HG03135 (cell line): ENCODE results near the gene UROC1.

ENCODE experiments used
- ATAC-seq: cut with Tn5 transposase; IDR thresholded peaks from one replicate; pipeline ENCODE4 v1.9.1; 2021; ENCODE audit warnings: mild to moderate bottlenecking, moderate library complexity; ENCODE audit not compliant: unreplicated experiment

UROC1 gene

DNA sequence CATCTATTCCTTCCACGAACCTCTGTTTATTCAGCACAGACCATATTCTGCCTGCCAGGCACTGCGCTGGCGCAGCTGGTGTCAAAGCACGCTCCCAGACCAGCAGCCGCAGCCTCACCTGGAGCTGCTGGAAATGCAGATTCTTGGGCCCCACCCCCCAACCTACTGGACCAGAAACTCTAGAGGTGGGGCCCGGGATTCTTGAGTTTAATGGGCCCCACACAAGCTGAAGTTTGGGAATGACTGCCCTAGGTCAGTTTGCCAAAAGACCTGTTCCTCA is 13.4 kb upstream of the UROC1 start:
- ATAC-seq: no peak

DNA sequence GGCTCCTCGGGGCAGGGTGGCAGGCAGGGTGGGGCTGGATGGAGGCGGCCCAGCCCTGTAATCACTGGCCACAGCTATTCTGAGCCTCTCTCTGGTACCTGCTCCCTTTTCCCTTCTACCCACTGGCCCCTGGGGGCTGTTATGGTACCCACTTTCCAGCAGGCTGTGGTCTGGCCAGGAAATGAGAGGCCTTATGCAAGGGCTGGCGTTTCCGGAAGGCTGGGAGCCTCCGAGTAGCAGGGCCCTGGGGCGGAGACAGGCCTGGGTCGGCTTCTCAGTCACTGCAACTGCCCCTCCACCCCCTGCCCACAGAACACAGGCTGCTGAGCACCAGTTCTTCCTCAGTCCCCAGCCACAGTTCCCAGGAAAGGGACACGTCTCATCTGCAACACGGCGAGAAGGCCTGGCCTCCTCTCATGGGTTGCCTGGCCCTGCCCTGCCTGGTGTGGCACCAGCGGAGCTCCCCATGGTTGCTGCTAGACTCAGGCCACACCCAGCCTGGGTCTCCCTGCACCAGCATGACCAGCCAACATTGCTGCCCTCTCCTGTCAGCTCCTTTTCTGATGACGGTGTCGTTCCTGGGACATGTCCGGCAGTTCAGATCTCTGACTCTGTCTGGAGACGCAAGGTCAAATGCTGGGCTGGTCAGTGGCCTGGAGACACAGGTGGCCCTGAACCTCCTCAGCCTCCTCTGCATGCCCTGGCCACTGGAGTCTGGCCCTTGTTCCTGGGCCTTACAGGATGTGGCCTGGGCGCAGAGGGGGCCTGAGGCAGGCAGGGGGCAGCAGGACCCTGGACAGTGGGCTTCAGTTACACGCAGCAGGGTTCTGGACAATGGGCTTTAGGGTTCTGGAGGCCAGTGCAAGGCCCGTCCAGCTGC is 12.8 kb upstream of the UROC1 start:
- no peak for ATAC-seq

- ATAC-seq: no peak
These were observed 12.1 kb upstream of the UROC1 start for GRCh38 chr3:126529585-126530170.

DNA sequence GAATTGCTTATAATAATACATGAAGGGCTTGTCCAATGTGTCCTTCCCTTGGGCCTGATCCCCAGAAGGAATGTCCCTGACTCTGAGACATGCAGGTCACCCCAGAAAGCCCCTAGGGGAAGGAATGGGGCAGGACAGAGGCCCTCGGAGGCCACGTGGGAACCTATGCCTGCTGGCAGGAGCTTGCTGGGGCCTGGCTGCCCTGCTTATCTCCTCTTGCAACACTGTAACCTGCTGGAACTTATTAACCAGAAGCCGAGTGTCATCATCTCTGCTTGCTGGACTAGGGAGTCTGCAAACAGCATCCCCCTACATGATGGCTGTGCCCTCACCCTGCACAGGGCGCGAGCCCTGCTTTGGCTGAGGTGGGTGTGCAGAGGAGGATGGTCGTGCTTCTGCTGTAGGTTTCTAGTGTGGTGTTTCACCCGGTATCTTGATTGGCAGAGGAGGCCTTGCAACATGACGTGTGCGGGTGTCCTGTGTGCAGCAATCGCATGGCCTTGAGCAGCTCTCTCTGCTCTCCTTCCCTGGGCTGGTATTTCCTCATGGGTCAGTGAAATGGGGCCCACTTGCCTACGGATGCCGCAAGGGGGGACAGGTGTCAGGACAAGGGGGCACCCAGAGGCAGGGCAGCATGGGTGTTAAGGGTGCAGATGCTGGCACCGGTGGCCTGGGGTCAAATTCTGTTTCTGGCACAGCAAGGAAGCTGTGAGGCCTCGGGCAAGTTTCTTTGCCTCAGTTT is 11.4 kb upstream of the UROC1 start:
- no peak for ATAC-seq

DNA sequence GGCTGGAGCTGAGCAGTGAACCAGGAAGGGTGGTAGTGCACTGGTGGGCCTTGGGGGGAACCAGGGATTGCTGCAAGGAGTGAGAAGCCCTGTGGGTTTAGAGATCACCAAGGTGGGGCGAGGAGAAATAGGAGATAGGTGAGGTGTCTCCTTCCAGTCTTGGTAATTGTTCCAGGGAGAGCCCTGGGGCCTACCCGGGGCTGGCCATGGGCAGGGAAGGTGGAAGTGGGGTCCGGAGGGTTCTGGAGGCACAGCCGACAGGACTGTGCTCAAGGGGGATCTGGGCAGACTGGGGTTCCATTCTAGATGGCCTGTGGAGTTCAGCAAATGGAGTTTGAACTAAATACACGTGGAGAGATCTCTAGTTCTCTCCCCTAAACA is 10.8 kb upstream of the UROC1 start:
- ATAC-seq: no peak

GRCh38 chr3:126527455-126528211 is 10.1 kb upstream of the UROC1 start:
- ATAC-seq: no peak

- ATAC-seq: no peak
These were observed 9.4 kb upstream of the UROC1 start for GRCh38 chr3:126527006-126527405.

- no peak for ATAC-seq
These were observed 9.1 kb upstream of the UROC1 start for GRCh38 chr3:126526668-126527005.

GRCh38 chr3:126525853-126526667 is 8.5 kb upstream of the UROC1 start:
- ATAC-seq: no peak

- ATAC-seq: no peak
These were observed 7.7 kb upstream of the UROC1 start for GRCh38 chr3:126525091-126525852.

DNA sequence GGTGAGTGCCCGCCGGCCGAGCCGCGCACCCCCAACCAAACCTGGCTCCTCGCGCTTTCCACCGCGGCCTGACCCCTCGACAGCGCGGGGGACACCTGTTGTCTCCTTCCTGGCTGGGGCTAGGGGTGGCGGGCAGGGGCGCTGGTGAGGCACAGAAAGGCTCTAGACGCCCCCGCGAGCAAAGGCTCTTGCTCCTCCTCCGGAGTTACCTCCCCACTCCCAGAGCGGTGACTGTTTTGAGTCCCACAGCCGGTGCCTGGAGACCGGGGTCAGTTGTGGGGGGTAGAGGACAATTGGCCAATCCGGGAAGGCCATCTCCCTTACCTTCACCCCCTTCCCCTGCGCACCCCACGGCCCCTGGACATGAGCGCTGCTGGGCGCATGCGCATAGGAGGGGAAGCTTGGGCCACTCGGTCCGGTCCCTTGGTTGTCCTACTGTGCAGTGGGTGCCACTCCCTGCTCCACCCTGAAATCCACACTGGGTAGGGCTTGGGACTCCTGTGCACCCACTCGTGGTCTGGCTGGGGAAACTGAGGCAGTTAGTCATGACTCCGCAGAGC is 6.9 kb upstream of the UROC1 start:
- ATAC-seq: no peak

DNA sequence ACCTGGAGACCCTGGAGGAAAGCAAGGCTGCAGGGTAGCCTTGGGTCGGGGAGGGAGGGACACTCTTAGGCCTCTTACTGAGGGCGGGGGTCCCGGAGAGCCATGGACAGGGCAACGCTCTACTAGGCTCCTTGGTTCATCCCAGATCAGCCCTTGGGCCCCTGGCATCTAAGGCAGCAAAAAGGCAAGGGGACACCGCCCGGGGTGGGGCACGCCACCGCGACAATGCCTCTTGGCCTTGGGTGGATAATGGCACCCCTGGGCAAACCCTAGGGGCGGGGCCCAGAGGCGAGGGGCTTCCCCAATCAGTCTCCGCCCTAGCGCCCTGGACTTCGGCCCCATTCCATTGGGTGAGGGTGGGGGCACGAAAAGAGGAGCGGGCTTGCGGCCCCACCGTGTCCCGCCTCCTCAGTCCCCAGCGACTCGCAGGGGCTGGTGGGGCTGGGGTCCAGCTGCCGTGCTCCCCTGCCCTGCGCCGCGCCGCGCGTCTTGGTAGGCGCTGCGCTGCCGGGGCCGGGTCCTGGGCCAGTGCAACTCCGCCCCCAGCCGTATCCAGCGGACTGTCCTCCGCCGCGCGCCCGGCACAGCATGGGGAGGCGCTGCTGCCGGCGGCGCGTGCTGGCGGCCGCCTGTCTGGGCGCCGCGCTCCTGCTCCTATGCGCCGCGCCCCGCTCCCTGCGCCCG is 6.3 kb upstream of the UROC1 start, which contains the start of gene CHST13:
Gene CHST13 (plus strand): TSS at position 411 of the 684 bp plus-strand sequence. CDS start 178 bp downstream, at position 589.
- ATAC-seq: no peak

DNA sequence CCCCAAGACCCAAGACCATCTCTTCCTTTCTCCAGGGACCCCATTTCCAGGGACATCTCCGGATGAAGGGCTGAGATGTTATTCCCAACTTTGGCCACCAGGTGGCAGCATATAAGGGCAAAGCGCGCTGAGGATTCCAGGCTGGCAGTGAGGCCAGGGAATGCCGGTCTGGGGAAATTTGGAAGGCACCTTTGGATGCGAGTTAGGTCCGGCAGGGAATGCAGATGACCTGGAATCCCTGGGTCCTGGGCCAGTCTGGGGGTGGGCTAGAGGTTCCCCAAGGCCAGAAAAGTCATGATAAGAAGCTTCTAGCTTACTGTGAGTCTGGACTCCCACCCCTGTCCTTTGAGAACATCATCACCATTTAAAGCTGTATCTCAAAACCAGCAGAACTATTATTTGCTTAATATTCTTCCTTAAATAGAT is 4.8 kb upstream of the UROC1 start:
- ATAC-seq: no peak

DNA sequence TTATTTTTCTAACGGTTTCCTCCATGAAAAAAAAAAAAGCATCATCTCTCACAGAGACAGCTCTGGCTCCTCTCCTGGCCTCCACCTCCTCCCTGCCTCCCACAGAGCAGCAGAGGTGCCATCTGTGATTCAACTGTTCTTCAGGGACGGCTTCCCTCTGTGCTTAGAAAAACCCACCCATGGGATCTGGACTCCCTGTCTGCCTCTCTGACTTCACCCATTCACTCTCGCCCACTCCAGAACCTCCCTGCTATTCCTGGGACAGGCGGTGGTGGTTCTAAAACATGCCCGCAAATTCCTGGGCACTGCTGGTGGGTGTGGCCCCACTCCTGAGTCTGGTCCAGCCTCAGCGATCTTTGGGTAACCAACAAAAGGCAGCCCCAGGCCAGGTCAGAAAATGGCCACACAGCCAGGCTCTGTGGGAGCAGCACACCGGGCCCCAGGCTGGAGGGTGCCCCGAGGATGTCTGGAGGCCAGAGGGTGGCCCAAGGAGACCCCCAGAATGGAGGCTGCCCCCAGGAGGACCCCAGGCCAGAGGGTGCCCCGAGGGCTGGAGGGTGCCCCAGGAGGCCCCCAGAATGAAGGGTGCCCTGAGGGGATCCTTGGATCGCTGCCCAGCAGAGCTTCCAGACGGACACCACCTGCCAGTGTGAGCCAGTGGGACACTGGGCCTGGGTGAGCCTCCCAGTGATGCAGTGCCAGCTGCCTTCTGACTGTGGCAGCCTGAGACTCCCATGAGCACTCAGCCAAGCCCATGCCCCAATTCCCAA is 3.7 kb upstream of the UROC1 start:
- no peak for ATAC-seq

DNA sequence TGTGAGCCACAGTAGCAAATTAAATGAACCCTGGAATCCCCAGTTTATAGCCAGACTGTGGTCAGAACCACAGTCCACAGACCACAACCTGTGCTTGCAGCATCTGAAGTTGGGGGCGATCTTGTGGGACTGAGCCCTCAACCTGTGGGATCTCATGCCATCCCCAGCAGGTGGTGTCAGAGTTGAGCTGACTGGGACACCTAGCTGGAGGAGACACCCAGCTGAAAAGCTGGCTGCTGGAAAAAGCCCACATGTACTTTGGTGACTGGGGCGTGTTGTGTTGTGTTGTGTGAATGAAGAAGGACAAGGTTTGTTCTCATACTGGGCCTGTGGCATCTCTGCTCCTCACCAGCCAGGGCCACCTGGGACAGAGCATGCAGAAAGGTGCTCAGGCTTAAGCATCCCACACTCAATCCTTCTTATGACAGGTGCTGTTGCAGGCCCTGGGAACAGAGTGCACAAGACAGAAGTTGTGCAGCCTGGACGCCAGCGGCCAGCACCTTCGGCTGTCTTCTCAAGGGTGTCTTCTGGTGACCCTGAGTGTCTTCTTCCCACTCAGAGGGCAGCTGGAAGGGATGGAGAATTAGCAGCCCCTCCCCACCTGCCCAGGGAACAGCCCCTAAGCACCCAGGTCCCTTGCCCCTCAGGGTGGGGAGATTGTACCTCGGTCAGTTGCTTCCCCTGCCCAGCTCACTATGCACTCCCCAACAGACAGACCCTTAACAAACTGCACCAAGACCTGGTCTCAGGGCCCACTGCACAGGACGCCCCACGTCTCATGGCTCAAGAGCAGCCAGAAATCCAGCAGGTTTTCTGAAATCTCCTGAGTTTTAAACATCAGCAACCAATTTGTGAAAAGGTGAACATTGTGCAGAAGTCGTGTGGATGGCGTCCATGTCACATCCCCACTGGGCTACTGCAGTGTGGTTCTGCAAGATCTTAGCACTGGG is 2.2 kb upstream of the UROC1 start:
- no peak for ATAC-seq

DNA sequence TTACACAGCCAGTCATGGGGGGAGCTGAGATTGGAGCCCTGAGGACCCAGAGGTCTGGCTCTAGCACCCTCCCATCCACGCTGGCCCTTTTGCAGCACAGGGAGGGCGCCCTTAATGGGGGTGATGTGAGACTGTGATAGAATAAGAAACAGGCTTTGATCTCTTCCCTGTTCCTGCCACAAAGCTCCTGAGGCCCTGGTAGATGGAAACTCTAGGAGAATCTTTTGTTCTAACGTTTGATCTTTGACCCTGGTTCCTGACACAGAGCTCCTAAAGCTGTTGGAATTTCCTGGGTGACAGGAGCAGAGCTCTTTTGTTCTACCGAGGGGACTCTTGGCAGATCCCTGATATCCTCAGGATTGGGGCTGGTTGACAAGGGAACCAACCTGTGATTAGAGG is 1.2 kb upstream of the UROC1 start:
- ATAC-seq: no peak
